ENCODE data around the gene ARHGAP12. TPM values are rescaled to one million over a fixed set of nuclear protein-coding genes. Genes with fewer than 3 reads are reported as not detected.

The ARHGAP12 gene
- polyA plus RNA-seq, 1 donor from 2014 or later: 62.6 TPM

- H3K79me2 ChIP-seq (replicated peaks; ENCODE audit: insufficient read depth, low read length): no peaks in the 10 kb centered on the region
- no peaks in the 10 kb centered on the region for H4K20me1 ChIP-seq (ENCODE audit: insufficient read depth)
- H3K9me2 ChIP-seq (ENCODE audit: insufficient read depth, low read length): no peaks in the 10 kb centered on the region
- H3K27me3 ChIP-seq (ENCODE audit: insufficient read depth, low read depth, low read length): no peaks in the 10 kb centered on the region
- H3K36me3 ChIP-seq (ENCODE audit: insufficient read depth, low read length): no peaks in the 10 kb centered on the region
- H3K4me3 ChIP-seq (ENCODE audit: low read length): no peak overlapping the region
- H2AFZ ChIP-seq (ENCODE audit: low read depth, low read length): no peak overlapping the region
- TF ChIP-seq CTCF (IDR thresholded peaks at IDR 0.05; ENCODE audit: poor library complexity, severe bottlenecking) (no peak), TAF1 (IDR thresholded peaks at IDR 0.05; ENCODE audit: low read depth) (no peak), REST (IDR thresholded peaks at IDR 0.05; ENCODE audit: borderline replicate concordance) (no peak)
- no peak overlapping the region for H3K9ac ChIP-seq (ENCODE audit: low read length)
- no peak overlapping the region for H3K27ac ChIP-seq (ENCODE audit: low read length)
- H3K9me3 ChIP-seq (ENCODE audit: low read length): no peaks in the 10 kb centered on the region
- peaks cover 8% of the 10 kb centered on the region for H3F3A ChIP-seq (ENCODE audit: insufficient read depth, low read length, poor library complexity, severe bottlenecking)
- no peak overlapping the region for H3K4me2 ChIP-seq (ENCODE audit: low read length)
Measured at GRCh38 chr10:31756101-31756728, 172.4 kb downstream of the ARHGAP12 start.

Small RNA genes within 50 kb of the gene (small RNA-seq; reads per million reads assigned to genes)
- gene RF00019: 0 to 1.2 (median 0) reads per million in 3 experiments

Other genes with a start within 250 kb of the ARHGAP12 start
- 78.5 and 96.3 TPM in 2 replicates for gene KIF5B, start 127.6 kb upstream of the ARHGAP12 start, polyA plus RNA-seq

Measured in neural cell (in vitro differentiated cells).